Keratinocyte (primary cell): ENCODE measurements around the gene KCNJ1.
A peak's percentile ranks its signal among the peaks of the same experiment; 100 is the strongest.

ENCODE experiments used
- EZH2 ChIP-seq: IDR thresholded peaks from one replicate; pipeline ENCODE4 v1.6.1; 2012; ENCODE audit warnings: inconsistent platforms, mild to moderate bottlenecking, low read length, moderate library complexity
- TF ChIP-seq, protein P1 (sequence below), 3 experiments: IDR thresholded peaks in 1 of 3; conservative IDR thresholded peaks in 1 of 3; optimal IDR thresholded peaks in 1 of 3; 2 replicates in 2 of 3; 3 replicates in 1 of 3; pipeline versions ENCODE3 to v1.5.1; 2011; ENCODE audit warnings: low read length in 3 of 3, mild to moderate bottlenecking in 3 of 3, moderate library complexity in 2 of 3, control low read depth in 1 of 3, inconsistent platforms in 1 of 3; ENCODE audit not compliant: insufficient read depth in 2 of 3; ENCODE audit errors: extremely low read depth in 1 of 3

DNA sequence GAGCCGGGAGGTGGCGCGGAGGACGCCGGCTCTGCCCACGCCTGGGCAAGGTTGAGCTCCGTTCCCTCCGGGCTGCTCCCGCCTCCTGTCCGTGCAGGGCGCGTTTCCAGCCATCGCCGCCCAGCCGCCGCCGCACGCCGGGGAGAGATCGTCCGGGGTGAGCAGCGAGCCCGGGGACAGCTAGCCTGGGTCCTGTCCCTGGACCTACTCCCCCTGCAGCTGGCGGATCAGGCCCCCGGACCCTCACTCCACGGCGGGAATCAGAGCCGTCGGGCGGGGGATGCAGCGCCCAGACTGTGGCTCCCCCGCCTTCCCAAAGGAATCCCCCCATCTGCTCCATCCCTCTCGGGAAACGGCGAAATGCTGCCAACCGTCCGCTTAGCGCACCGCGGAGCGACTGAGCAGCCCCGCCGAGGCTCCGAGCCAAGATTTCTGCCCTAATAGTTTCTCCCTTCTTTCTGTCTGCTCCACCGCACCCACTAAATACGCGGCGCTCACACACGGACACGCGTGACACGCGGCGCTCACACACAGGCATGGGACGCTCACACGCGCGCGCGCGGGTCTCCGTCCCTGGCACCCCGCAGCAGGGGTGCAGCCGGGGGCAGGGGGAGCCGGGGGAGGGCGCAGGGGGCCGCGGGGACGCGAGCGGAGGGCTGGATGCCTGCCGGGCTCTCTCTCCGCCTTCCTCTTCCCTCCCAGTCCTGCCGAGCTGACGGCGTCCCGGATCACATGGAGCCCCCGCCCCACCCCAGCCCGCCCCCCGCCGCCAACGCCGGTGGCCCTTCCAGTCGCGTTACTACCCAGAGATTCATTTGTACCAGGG is 23.7 kb upstream of the KCNJ1 start, which contains the start of gene KCNJ5:
- TF ChIP-seq, protein P1, sequence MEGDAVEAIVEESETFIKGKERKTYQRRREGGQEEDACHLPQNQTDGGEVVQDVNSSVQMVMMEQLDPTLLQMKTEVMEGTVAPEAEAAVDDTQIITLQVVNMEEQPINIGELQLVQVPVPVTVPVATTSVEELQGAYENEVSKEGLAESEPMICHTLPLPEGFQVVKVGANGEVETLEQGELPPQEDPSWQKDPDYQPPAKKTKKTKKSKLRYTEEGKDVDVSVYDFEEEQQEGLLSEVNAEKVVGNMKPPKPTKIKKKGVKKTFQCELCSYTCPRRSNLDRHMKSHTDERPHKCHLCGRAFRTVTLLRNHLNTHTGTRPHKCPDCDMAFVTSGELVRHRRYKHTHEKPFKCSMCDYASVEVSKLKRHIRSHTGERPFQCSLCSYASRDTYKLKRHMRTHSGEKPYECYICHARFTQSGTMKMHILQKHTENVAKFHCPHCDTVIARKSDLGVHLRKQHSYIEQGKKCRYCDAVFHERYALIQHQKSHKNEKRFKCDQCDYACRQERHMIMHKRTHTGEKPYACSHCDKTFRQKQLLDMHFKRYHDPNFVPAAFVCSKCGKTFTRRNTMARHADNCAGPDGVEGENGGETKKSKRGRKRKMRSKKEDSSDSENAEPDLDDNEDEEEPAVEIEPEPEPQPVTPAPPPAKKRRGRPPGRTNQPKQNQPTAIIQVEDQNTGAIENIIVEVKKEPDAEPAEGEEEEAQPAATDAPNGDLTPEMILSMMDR (optimal IDR thresholded peaks at IDR 0.05 in 1 of 3, IDR thresholded peaks at IDR 0.05 in 1 of 3, conservative IDR thresholded peaks at IDR 0.05 in 1 of 3; ENCODE audit: extremely low read depth in 1 of 3, insufficient read depth in 2 of 3, low read length in 3 of 3) = peak in 1 of 3 experiments; percentile 5
- TF ChIP-seq EZH2 = no peak
